Retinal pigment epithelial cell (primary cell): ENCODE data around the gene RNF144B.

Experiments
- DNase-seq: peaks from one replicate; pipeline ENCODE4 v3.0.0-alpha.2; 2010; ENCODE audit warnings: low read depth
- H3K4me3 ChIP-seq: 2 replicates; pipeline ENCODE4 v1.5.1; 2011; ENCODE audit warnings: mild to moderate bottlenecking, low read length, control low read depth, moderate library complexity
- CTCF ChIP-seq: conservative IDR thresholded peaks from 2 replicates; pipeline ENCODE4 v1.5.1; 2011; ENCODE audit warnings: low read depth, low read length, control low read depth, inconsistent platforms

Gene RNF144B

GRCh38 chr6:18436341-18436740 is 49.2 kb downstream of the RNF144B start:
- no peak for DNase-seq
- no peak overlapping the region for H3K4me3 ChIP-seq
- no peak for TF ChIP-seq CTCF

- no peak for DNase-seq
- no peak overlapping the region for H3K4me3 ChIP-seq
- TF ChIP-seq CTCF, result no peak
These were observed 52.4 kb downstream of the RNF144B start for GRCh38 chr6:18439581-18439980.

GRCh38 chr6:18441251-18441979 is 54.3 kb downstream of the RNF144B start:
- no peak for DNase-seq
- H3K4me3 ChIP-seq, result no peak overlapping the region
- no peak for TF ChIP-seq CTCF

GRCh38 chr6:18444111-18444510 is 57.0 kb downstream of the RNF144B start:
- no peak for DNase-seq
- TF ChIP-seq CTCF, result no peak
- H3K4me3 ChIP-seq, result no peak overlapping the region

GRCh38 chr6:18445228-18445627 is 58.1 kb downstream of the RNF144B start:
- no peak for TF ChIP-seq CTCF
- no peak for DNase-seq
- no peak overlapping the region for H3K4me3 ChIP-seq

GRCh38 chr6:18446771-18447170 is 59.6 kb downstream of the RNF144B start:
- TF ChIP-seq CTCF, result no peak
- no peak for DNase-seq
- no peak overlapping the region for H3K4me3 ChIP-seq

- H3K4me3 ChIP-seq, result no peak overlapping the region
- TF ChIP-seq CTCF, result no peak
- DNase-seq, result no peak
These were observed 60.4 kb downstream of the RNF144B start for GRCh38 chr6:18447552-18447951.
